Measurements from ENCODE around the gene ALDH1L1. TPM values are rescaled to one million over a fixed set of nuclear protein-coding genes. Genes with fewer than 3 reads are reported as not detected.

ALDH1L1 gene
- total RNA-seq, 1 donor from 2014 or later, result 1.5 TPM

GRCh38 chr3:126130981-126131745 lies 49.2 kb downstream of the ALDH1L1 start:
- peak; percentile 72 for DNase-seq (ENCODE audit: extremely low spot score, unreplicated experiment)
- Mint-ChIP-seq H3K9me3 (ENCODE audit: unreplicated experiment) (no peaks in the 10 kb centered on the region), H3K4me3 (ENCODE audit: unreplicated experiment) (no peak overlapping the region), H3K27me3 (ENCODE audit: unreplicated experiment) (peaks cover 3% of the 10 kb centered on the region), H3K36me3 (ENCODE audit: unreplicated experiment) (no peaks in the 10 kb centered on the region), H3K4me1 (ENCODE audit: unreplicated experiment) (no peaks in the 10 kb centered on the region), H3K27ac (ENCODE audit: unreplicated experiment) (no peak overlapping the region)
- TF ChIP-seq CTCF (IDR thresholded peaks at IDR 0.05), result no peak

- no peak overlapping the region for H3K27ac Mint-ChIP-seq (ENCODE audit: unreplicated experiment)
- peaks cover 3% of the 10 kb centered on the region for H3K27me3 Mint-ChIP-seq (ENCODE audit: unreplicated experiment)
- no peaks in the 10 kb centered on the region for H3K4me1 Mint-ChIP-seq (ENCODE audit: unreplicated experiment)
- no peak overlapping the region for H3K4me3 Mint-ChIP-seq (ENCODE audit: unreplicated experiment)
- no peak for TF ChIP-seq CTCF (IDR thresholded peaks at IDR 0.05)
- H3K9me3 Mint-ChIP-seq (ENCODE audit: unreplicated experiment), result no peaks in the 10 kb centered on the region
- DNase-seq (ENCODE audit: extremely low spot score, unreplicated experiment), result peak; percentile 78
- H3K36me3 Mint-ChIP-seq (ENCODE audit: unreplicated experiment), result no peaks in the 10 kb centered on the region
These were observed 50.1 kb downstream of the ALDH1L1 start for GRCh38 chr3:126130081-126130855.

- peaks cover 3% of the 10 kb centered on the region for H3K27me3 Mint-ChIP-seq (ENCODE audit: unreplicated experiment)
- H3K27ac Mint-ChIP-seq (ENCODE audit: unreplicated experiment), result no peak overlapping the region
- no peaks in the 10 kb centered on the region for H3K9me3 Mint-ChIP-seq (ENCODE audit: unreplicated experiment)
- DNase-seq (ENCODE audit: extremely low spot score, unreplicated experiment), result peak; percentile 80
- no peak overlapping the region for H3K4me3 Mint-ChIP-seq (ENCODE audit: unreplicated experiment)
- no peaks in the 10 kb centered on the region for H3K36me3 Mint-ChIP-seq (ENCODE audit: unreplicated experiment)
- no peak for TF ChIP-seq CTCF (IDR thresholded peaks at IDR 0.05)
- no peaks in the 10 kb centered on the region for H3K4me1 Mint-ChIP-seq (ENCODE audit: unreplicated experiment)
These were observed 50.9 kb downstream of the ALDH1L1 start for GRCh38 chr3:126129398-126129891.

DNA sequence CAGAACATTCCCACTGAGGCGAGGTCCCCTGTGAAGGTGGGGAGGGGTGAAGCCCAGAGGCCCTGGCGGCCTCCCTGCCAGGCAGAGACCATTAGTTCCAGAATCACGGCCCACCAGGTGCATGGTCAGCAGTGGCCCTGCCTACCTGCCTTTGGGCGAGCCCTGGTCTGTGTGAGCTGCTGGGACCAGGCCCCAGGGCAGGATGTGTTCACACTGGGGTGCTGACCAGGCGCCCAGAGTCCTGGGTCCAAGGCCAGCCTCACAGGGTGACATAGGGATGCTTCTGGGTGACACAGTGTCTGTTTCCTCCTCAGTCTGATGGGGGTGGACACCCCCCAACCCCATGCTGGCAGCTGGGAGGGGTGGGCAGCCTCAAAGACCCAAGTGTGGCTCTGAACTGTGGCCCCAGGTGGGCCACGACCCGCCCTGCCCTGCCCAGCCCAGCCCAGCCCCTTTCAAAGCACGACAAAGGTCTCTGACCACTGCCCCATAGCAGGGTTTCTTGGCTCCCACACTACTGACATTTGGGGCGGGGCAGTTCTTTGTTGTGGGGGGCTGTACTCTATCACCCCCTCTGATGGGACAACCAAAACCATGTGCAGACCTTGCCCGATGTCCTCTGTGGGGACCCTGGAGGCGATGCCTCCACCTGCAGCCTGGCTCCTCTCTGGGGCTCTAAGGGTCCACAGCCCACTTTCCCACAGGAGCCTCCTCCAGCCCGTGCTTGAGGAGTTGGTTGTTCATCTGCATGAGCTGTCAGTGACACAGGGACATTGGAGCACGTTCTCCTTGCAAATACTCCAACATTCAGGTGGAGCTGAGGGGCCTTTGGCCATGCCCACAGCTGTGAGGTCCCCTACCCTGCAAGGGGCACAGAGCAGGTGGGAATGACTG lies 51.6 kb downstream of the ALDH1L1 start:
- Mint-ChIP-seq H3K36me3 (ENCODE audit: unreplicated experiment) (no peaks in the 10 kb centered on the region), H3K4me3 (ENCODE audit: unreplicated experiment) (no peak overlapping the region), H3K27ac (ENCODE audit: unreplicated experiment) (no peak overlapping the region), H3K27me3 (ENCODE audit: unreplicated experiment) (peaks cover 4% of the 10 kb centered on the region), H3K9me3 (ENCODE audit: unreplicated experiment) (no peaks in the 10 kb centered on the region), H3K4me1 (ENCODE audit: unreplicated experiment) (no peaks in the 10 kb centered on the region)
- DNase-seq (ENCODE audit: extremely low spot score, unreplicated experiment), result peak; percentile 76
- no peak for TF ChIP-seq CTCF (IDR thresholded peaks at IDR 0.05)

All from osteocyte (in vitro differentiated cells).